Measurements from ENCODE around the gene RREB1. TPM values are rescaled to one million over a fixed set of nuclear protein-coding genes. Genes with fewer than 3 reads are reported as not detected.

The RREB1 gene
- total RNA-seq, 1 donor from 2014 or later = 29.3 TPM

DNA sequence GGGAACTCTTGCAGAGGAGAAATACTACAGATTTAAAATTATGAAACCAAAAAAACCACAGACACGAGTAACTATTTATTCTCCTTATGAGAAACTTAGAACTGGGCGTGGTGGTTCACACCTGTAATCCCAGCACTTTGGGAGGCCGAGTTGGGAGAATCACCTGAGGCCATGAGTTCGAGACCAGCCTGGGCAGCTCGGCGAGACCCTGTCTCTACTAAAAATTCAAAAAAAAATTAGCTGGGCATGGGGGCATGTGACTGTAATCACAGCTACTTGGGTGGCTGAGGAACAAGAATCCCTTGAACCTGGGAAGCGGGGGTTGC is 168.4 kb downstream of the RREB1 start:
- no peak for DNase-seq (ENCODE audit: low read depth)
- no peak overlapping the region for H3K4me3 ChIP-seq (ENCODE audit: low read depth, low read length)
- no peak for TF ChIP-seq CTCF (IDR thresholded peaks at IDR 0.05; ENCODE audit: insufficient read depth, low read length, poor library complexity, severe bottlenecking)

DNA sequence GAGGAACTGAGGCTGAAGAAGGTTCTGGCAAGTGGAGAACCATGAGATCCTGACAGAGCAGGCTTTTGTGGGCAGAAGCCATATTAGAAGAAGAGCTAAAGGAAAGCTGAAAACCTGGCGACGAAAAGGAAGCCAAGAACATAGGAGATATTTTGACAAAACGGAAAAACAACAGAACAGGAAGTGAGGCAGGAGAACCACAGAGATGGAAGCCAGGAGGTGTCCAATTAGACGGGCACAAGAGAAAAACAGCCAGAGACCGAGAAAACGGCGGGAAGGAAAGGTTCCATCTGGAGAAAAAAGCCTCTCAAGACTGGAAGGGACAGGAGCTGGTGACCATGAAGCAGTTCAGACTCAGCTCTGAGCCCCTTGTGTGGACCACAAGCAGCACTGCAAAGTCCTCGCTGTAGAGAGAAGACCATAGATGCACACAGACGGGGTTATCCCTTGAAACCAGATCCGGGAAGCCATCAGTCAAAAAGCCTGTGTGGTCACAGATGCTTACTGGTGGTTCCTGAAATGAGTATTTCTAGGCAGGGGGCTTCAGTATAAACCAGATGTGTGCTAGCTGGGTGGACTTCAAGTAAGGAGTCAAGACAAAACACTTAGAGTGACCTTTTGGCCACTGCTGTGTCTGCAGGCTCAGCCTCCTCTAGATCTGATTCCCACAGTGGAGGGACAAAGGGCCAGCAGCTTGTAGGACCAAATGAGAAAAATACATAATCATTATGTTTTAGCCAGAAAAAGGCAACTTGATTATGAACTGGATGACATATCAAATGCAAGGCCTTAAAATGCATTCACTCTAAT is 174.5 kb downstream of the RREB1 start:
- H3K4me3 ChIP-seq (ENCODE audit: low read depth, low read length) = no peak overlapping the region
- TF ChIP-seq CTCF (IDR thresholded peaks at IDR 0.05; ENCODE audit: insufficient read depth, low read length, poor library complexity, severe bottlenecking) = no peak
- H3K36me3 ChIP-seq (ENCODE audit: control insufficient read depth, insufficient read depth, low read length) = peaks cover 2% of the 10 kb centered on the region
- no peak for DNase-seq (ENCODE audit: low read depth)
- no peaks in the 10 kb centered on the region for H3K27me3 ChIP-seq (ENCODE audit: control insufficient read depth, insufficient read depth, low read length)

More for the DNA sequence above, 168.4 kb downstream of the RREB1 start:
- H3K27me3 ChIP-seq (ENCODE audit: control insufficient read depth, insufficient read depth, low read length) = no peaks in the 10 kb centered on the region
- no peaks in the 10 kb centered on the region for H3K36me3 ChIP-seq (ENCODE audit: control insufficient read depth, insufficient read depth, low read length)

GRCh38 chr6:7283676-7284075 is 175.9 kb downstream of the RREB1 start:
- TF ChIP-seq CTCF (IDR thresholded peaks at IDR 0.05; ENCODE audit: insufficient read depth, low read length, poor library complexity, severe bottlenecking) = no peak
- no peaks in the 10 kb centered on the region for H3K27me3 ChIP-seq (ENCODE audit: control insufficient read depth, insufficient read depth, low read length)
- DNase-seq (ENCODE audit: low read depth) = no peak
- H3K4me3 ChIP-seq (ENCODE audit: low read depth, low read length) = no peak overlapping the region
- H3K36me3 ChIP-seq (ENCODE audit: control insufficient read depth, insufficient read depth, low read length) = peaks cover 2% of the 10 kb centered on the region

GRCh38 chr6:7285416-7285815 is 177.7 kb downstream of the RREB1 start:
- Histone ChIP-seq H3K27me3 (ENCODE audit: control insufficient read depth, insufficient read depth, low read length) (no peaks in the 10 kb centered on the region), H3K36me3 (ENCODE audit: control insufficient read depth, insufficient read depth, low read length) (peaks cover 2% of the 10 kb centered on the region), H3K4me3 (ENCODE audit: low read depth, low read length) (no peak overlapping the region)
- DNase-seq (ENCODE audit: low read depth) = no peak
- TF ChIP-seq CTCF (IDR thresholded peaks at IDR 0.05; ENCODE audit: insufficient read depth, low read length, poor library complexity, severe bottlenecking) = no peak

GRCh38 chr6:7290079-7290478 is 182.3 kb downstream of the RREB1 start:
- H3K36me3 ChIP-seq (ENCODE audit: control insufficient read depth, insufficient read depth, low read length) = no peaks in the 10 kb centered on the region
- no peak for TF ChIP-seq CTCF (IDR thresholded peaks at IDR 0.05; ENCODE audit: insufficient read depth, low read length, poor library complexity, severe bottlenecking)
- no peak overlapping the region for H3K4me3 ChIP-seq (ENCODE audit: low read depth, low read length)
- no peaks in the 10 kb centered on the region for H3K27me3 ChIP-seq (ENCODE audit: control insufficient read depth, insufficient read depth, low read length)
- no peak for DNase-seq (ENCODE audit: low read depth)
